Measurements from ENCODE around the gene DAPK1.

- TF ChIP-seq POLR2A (IDR thresholded peaks at IDR 0.05) (no peak), CTCF (IDR thresholded peaks at IDR 0.05) (no peak), POLR2AphosphoS5 (IDR thresholded peaks at IDR 0.05) (no peak), EP300 (IDR thresholded peaks at IDR 0.05) (no peak)
Observed at GRCh38 chr9:87528969-87529368, 31.3 kb downstream of the DAPK1 start.

Data from suprapubic skin (tissue), 4 donors.